Hepatocyte (in vitro differentiated cells): Measurements from ENCODE around the gene PLK5. TPM values are rescaled to one million over a fixed set of nuclear protein-coding genes. Genes with fewer than 3 reads are reported as not detected.
A peak's percentile ranks its signal among the peaks of the same experiment; 100 is the strongest.

Experiments used
- DNase-seq: peaks from one replicate; pipeline ENCODE4 v3.0.0-alpha.2; 2016; ENCODE audit warnings: low spot score
- H2AFZ ChIP-seq: fragments of 200-600 bp; sonication (generic); 2 replicates; pipeline ENCODE4 v1.6.0; 2016; ENCODE audit warnings: antibody characterized with exemption, mild to moderate bottlenecking
- H3K27ac ChIP-seq: fragments of 200-600 bp; sonication (generic); 2 replicates; pipeline ENCODE4 v1.5.1; 2016; ENCODE audit warnings: mild to moderate bottlenecking
- H3K27me3 ChIP-seq: fragments of 200-600 bp; sonication (generic); 2 replicates; pipeline ENCODE4 v1.6.1; 2016
- H3K36me3 ChIP-seq: fragments of 200-600 bp; sonication (generic); replicated peaks from 2 replicates; pipeline ENCODE4 v1.5.1; 2016; ENCODE audit warnings: low read depth; ENCODE audit not compliant: insufficient read depth
- H3K4me1 ChIP-seq: fragments of 200-600 bp; sonication (generic); 2 replicates; pipeline ENCODE4 v1.5.1; 2016; ENCODE audit warnings: mild to moderate bottlenecking, moderate library complexity; ENCODE audit not compliant: insufficient read depth
- H3K4me2 ChIP-seq: fragments of 200-600 bp; sonication (generic); 2 replicates; pipeline ENCODE4 v1.6.0; 2016
- H3K4me3 ChIP-seq: fragments of 200-600 bp; sonication (generic); 2 replicates; pipeline ENCODE4 v1.5.1; 2016; ENCODE audit warnings: mild to moderate bottlenecking
- H3K79me2 ChIP-seq: fragments of 200-600 bp; sonication (generic); 2 replicates; pipeline ENCODE4 v1.6.0; 2017; ENCODE audit warnings: mild to moderate bottlenecking
- H3K9me2 ChIP-seq: fragments of 200-600 bp; sonication (generic); replicated peaks from 2 replicates; pipeline ENCODE4 v1.6.0; 2017; ENCODE audit warnings: mild to moderate bottlenecking; ENCODE audit not compliant: insufficient read depth
- H3K9me3 ChIP-seq: fragments of 200-600 bp; sonication (generic); 2 replicates; pipeline ENCODE4 v1.5.1; 2016; ENCODE audit warnings: low read depth, mild to moderate bottlenecking
- H4K20me1 ChIP-seq: fragments of 200-600 bp; sonication (generic); 2 replicates; pipeline ENCODE4 v1.6.0; 2016; ENCODE audit warnings: mild to moderate bottlenecking; ENCODE audit not compliant: insufficient read depth, poor library complexity, severe bottlenecking
- EZH2 ChIP-seq: fragments of 200-600 bp; sonication (generic); IDR thresholded peaks from 2 replicates; pipeline ENCODE4 v1.6.1; 2016; ENCODE audit warnings: antibody characterized with exemption, mild to moderate bottlenecking, borderline replicate concordance
- EZH2phosphoT487 ChIP-seq: fragments of 200-600 bp; sonication (generic); IDR thresholded peaks from one replicate; pipeline ENCODE4 v1.6.1; 2018; ENCODE audit warnings: antibody characterized with exemption, mild to moderate bottlenecking, low read depth, moderate library complexity; ENCODE audit not compliant: unreplicated experiment, severe bottlenecking
- WGBS: methylation state at CpG from one replicate; pipeline ENCODE4 v1.1.6; 2016; ENCODE audit warnings: low lambda C conversion rate; ENCODE audit errors: missing lambda C conversion rate; 5-methylcytosine and 5-hydroxymethylcytosine counted together
- polyA plus RNA-seq: library from polyadenylated mRNA; unstranded; fragments of >200 nt; fragmentation: Nextera tagmentation; extraction: Ambion mirVana; gene quantifications from 2 replicates; pipeline ENCODE4 v1.2.1, GENCODE V29; 2016
- total RNA-seq: library from RNA; depleted of rRNA; stranded (reverse); fragments of >200 nt; gene quantifications from 2 replicates; pipeline ENCODE4 v1.2.3, GENCODE V29; 2014
- TF ChIP-seq, protein P1 (sequence below): fragments of 200-600 bp; sonication (generic); IDR thresholded peaks from 2 replicates; pipeline ENCODE4 v1.5.1; 2016; ENCODE audit warnings: antibody characterized with exemption, mild to moderate bottlenecking; ENCODE audit not compliant: poor library complexity

The PLK5 gene
- total and polyA plus RNA-seq, 2 experiments from 2014 or later = 0.53 TPM; not detected in 1

DNA sequence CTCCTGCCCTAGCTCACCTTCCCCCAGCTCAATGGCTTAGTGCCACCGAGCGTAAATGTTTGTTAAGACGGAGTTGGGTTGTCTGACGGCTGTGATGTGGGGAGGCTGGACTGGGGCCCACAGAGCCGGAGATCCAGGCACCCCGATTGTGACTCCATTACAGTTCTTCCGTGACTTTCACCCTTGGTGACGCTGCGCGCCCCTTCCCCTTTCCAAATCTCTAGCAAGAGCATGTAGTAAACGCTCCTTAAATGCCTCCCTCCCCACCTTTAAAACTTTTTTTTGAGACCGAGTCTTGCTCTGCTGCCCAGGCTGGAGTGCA lies 32.1 kb upstream of the PLK5 start:
- peak overlapping the region; percentile 23 for H3K4me3 ChIP-seq
- DNase-seq = no peak
- 66% methylated on average over 12 of the region's 12 CpGs for WGBS
- H3K79me2 ChIP-seq = peaks cover 15% of the 10 kb centered on the region
- peak overlapping the region; percentile 85 for H3K27ac ChIP-seq
- no peaks in the 10 kb centered on the region for H3K27me3 ChIP-seq
- H3K4me1 ChIP-seq = peaks cover 21% of the 10 kb centered on the region
- H3K9me3 ChIP-seq = no peaks in the 10 kb centered on the region
- H2AFZ ChIP-seq = no peak overlapping the region
- no peaks in the 10 kb centered on the region for H3K36me3 ChIP-seq
- no peaks in the 10 kb centered on the region for H4K20me1 ChIP-seq
- no peaks in the 10 kb centered on the region for H3K9me2 ChIP-seq
- peak overlapping the region; percentile 78 for H3K4me2 ChIP-seq
- no peak for TF ChIP-seq EZH2phosphoT487
- TF ChIP-seq EZH2 = no peak
- TF ChIP-seq, protein P1, sequence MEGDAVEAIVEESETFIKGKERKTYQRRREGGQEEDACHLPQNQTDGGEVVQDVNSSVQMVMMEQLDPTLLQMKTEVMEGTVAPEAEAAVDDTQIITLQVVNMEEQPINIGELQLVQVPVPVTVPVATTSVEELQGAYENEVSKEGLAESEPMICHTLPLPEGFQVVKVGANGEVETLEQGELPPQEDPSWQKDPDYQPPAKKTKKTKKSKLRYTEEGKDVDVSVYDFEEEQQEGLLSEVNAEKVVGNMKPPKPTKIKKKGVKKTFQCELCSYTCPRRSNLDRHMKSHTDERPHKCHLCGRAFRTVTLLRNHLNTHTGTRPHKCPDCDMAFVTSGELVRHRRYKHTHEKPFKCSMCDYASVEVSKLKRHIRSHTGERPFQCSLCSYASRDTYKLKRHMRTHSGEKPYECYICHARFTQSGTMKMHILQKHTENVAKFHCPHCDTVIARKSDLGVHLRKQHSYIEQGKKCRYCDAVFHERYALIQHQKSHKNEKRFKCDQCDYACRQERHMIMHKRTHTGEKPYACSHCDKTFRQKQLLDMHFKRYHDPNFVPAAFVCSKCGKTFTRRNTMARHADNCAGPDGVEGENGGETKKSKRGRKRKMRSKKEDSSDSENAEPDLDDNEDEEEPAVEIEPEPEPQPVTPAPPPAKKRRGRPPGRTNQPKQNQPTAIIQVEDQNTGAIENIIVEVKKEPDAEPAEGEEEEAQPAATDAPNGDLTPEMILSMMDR = no peak

DNA sequence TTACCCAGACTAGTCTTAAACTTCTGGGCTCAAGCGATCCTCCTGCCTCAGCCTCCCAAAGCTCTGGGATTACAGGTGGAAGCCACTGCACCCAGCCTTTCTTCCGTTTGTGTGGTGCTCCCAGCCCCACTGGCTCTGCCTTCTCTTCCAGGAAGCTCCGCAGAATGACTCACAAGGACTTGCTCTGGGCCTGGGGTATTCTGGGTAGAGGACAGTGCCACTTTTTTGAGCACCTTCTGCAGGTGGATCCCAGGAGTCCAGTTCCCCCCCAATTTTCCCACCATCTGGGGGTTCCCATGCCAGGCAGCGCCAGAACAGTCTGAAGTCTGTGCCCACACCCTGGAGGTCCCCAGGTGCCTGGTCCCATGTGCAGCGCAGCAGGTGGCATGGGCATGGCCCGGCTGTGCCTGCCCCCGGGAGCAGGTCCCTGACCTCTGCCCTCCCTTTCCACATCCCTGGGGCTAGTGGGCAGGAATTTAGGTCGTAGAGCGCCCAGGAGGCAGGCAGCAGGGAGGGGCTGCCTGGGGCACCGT lies 31.3 kb upstream of the PLK5 start:
- no peaks in the 10 kb centered on the region for H3K9me3 ChIP-seq
- 65% methylated on average over 10 of the region's 10 CpGs for WGBS
- peaks cover 21% of the 10 kb centered on the region for H3K4me1 ChIP-seq
- H4K20me1 ChIP-seq = no peaks in the 10 kb centered on the region
- TF ChIP-seq EZH2 (no peak), EZH2phosphoT487 (no peak)
- TF ChIP-seq, protein P1 = no peak
- DNase-seq = peak; percentile 76
- no peaks in the 10 kb centered on the region for H3K36me3 ChIP-seq
- peak overlapping the region; percentile 85 for H3K27ac ChIP-seq
- H3K4me3 ChIP-seq = no peak overlapping the region
- no peak overlapping the region for H2AFZ ChIP-seq
- H3K9me2 ChIP-seq = no peaks in the 10 kb centered on the region
- no peaks in the 10 kb centered on the region for H3K27me3 ChIP-seq
- peak overlapping the region; percentile 78 for H3K4me2 ChIP-seq
- peaks cover 15% of the 10 kb centered on the region for H3K79me2 ChIP-seq

DNA sequence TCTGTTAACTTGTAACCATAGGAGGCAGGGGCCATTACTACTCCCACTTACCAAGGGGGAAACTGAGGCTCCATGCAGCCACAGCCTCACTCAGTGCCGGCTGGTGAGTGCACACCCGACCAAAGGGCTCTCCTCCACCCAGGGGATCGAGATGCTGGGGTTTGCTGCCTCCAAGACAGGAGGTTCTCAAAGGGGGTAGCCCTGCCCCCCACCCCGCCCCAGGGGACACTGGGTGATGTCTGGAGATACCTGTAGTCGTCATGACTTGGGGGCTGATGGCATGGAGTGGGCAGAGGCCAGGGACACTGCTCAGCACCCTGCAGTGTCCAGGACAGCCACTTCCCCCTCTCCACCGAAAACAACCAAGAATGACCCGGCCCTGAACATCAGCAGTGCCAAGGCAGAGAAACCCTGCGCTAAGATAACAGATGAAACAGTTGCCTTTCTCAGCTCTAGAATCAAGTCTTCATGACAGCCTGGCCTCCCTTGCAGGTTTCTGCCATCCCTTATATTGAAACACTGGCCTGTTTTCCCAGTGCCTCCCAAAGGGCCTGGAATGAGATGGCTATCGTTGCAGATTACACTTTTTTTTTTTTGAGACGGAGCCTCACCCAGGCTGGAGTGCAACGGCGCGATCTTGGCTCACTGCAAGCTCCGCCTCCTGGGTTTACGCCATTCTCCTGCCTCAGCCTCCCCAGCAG lies 29.6 kb upstream of the PLK5 start:
- no peak overlapping the region for H3K4me3 ChIP-seq
- WGBS = 73% methylated on average over 15 of the region's 15 CpGs
- H3K27ac ChIP-seq = peak overlapping the region; percentile 85
- no peaks in the 10 kb centered on the region for H3K36me3 ChIP-seq
- H3K27me3 ChIP-seq = no peaks in the 10 kb centered on the region
- no peak for TF ChIP-seq EZH2phosphoT487
- H3K4me1 ChIP-seq = peaks cover 30% of the 10 kb centered on the region
- H3K4me2 ChIP-seq = peak overlapping the region; percentile 78
- no peak for DNase-seq
- no peaks in the 10 kb centered on the region for H4K20me1 ChIP-seq
- peaks cover 15% of the 10 kb centered on the region for H3K79me2 ChIP-seq
- no peaks in the 10 kb centered on the region for H3K9me3 ChIP-seq
- H2AFZ ChIP-seq = no peak overlapping the region
- no peaks in the 10 kb centered on the region for H3K9me2 ChIP-seq

DNA sequence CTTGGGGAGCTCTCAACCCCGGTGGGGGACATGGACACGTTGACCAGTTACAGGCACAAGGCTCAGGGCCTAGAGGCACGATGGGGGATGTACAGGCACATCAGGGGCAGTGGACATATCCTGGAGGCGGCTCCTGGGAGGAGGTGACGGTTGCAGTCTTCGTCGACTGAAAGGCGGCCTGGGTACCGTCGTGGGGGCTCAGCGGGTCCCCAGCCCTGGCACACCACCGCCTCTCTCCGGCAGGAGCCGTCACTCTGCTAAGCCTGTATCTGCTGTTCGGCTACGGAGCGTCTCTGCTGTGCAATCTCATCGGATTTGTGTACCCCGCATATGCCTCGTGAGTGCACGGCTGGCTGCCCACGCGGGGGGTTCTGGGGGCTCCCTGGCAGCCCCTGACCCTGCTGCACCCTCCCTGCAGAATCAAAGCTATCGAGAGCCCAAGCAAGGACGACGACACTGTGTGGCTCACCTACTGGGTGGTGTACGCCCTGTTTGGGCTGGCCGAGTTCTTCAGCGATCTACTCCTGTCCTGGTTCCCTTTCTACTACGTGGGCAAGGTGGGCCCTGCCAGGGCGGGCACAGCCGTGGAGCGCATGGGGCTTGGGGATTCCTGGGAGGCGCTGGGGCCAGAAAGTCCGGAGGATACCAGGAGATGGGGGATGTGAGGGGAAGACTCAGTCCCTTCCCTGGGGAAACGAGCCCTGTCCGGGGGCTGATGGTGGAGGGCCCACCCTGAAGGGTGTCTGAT lies 28.7 kb upstream of the PLK5 start:
- H3K27ac ChIP-seq = no peak overlapping the region
- 87% methylated on average over 34 of the region's 37 CpGs for WGBS
- no peaks in the 10 kb centered on the region for H3K27me3 ChIP-seq
- H2AFZ ChIP-seq = no peak overlapping the region
- no peak for DNase-seq
- H3K36me3 ChIP-seq = no peaks in the 10 kb centered on the region
- H3K9me2 ChIP-seq = no peaks in the 10 kb centered on the region
- H3K4me2 ChIP-seq = no peak overlapping the region
- TF ChIP-seq EZH2 = no peak
- TF ChIP-seq, protein P1 = no peak
- no peak for TF ChIP-seq EZH2phosphoT487
- peaks cover 22% of the 10 kb centered on the region for H3K4me1 ChIP-seq
- H3K9me3 ChIP-seq = no peaks in the 10 kb centered on the region
- H4K20me1 ChIP-seq = no peaks in the 10 kb centered on the region
- peaks cover 15% of the 10 kb centered on the region for H3K79me2 ChIP-seq
- no peak overlapping the region for H3K4me3 ChIP-seq
